K562 (cell line): Measurements from ENCODE around the gene CCR7. TPM values are rescaled to one million over a fixed set of nuclear protein-coding genes. Genes with fewer than 3 reads are reported as not detected.

ENCODE experiments used
- ARNT ChIP-seq, 2 experiments: fragments of 450-650 bp; IDR thresholded peaks; 2 replicates each; pipeline ENCODE4 v1.6.1; 2016; ENCODE audit warnings: mild to moderate bottlenecking in 1 of 2
- CHD4 ChIP-seq: fragments of 200-600 bp; sonication (generic); IDR thresholded peaks from 3 replicates; pipeline ENCODE4 v1.6.1; 2012; ENCODE audit warnings: low read depth, mild to moderate bottlenecking, mixed read lengths, low read length, inconsistent platforms; ENCODE audit not compliant: insufficient read depth, insufficient replicate concordance, poor library complexity, severe bottlenecking
- CXXC5 ChIP-seq: fragments of 250-450 bp; sonication (Bioruptor Pico); IDR thresholded peaks from 2 replicates; pipeline ENCODE4 v1.8.0; 2022; ENCODE audit warnings: inconsistent platforms, mild to moderate bottlenecking, moderate library complexity
- E4F1 ChIP-seq: fragments of 250-450 bp; sonication (Bioruptor Pico); IDR thresholded peaks from 2 replicates; pipeline ENCODE4 v1.5.0; 2021; ENCODE audit warnings: mild to moderate bottlenecking, borderline replicate concordance
- KDM1A ChIP-seq, 2 experiments: fragments of 450-650 bp; IDR thresholded peaks; 2 replicates each; pipeline ENCODE4 v1.6.1; 2016; ENCODE audit warnings: mild to moderate bottlenecking in 2 of 2
- LARP7 ChIP-seq: fragments of 450-650 bp; IDR thresholded peaks from 2 replicates; pipeline ENCODE4 v1.6.1; 2016
- MECOM ChIP-seq: fragments of 250-450 bp; sonication (Bioruptor Pico); IDR thresholded peaks from 2 replicates; pipeline ENCODE4 v1.8.0; 2022; ENCODE audit warnings: inconsistent platforms
- MTF1 ChIP-seq: fragments of 250-450 bp; sonication (Bioruptor Pico); IDR thresholded peaks from 2 replicates; pipeline ENCODE4 v1.9.0; 2021; ENCODE audit warnings: moderate library complexity, mild to moderate bottlenecking, inconsistent platforms, borderline replicate concordance
- NFIC ChIP-seq: fragments of 450-650 bp; IDR thresholded peaks from 2 replicates; pipeline ENCODE4 v1.6.1; 2017; ENCODE audit warnings: mild to moderate bottlenecking, inconsistent platforms
- NFRKB ChIP-seq: fragments of 450-650 bp; IDR thresholded peaks from 2 replicates; pipeline ENCODE4 v1.6.1; 2016; ENCODE audit warnings: low read depth
- NR3C1 ChIP-seq: sonication (generic); formaldehyde crosslinking; IDR thresholded peaks from 2 replicates; pipeline ENCODE4 v1.8.1; 2022; ENCODE audit warnings: missing genetic modification reagents
- PTBP1 ChIP-seq: fragments of 200-400 bp; formaldehyde crosslinking; IDR thresholded peaks from 2 replicates; pipeline ENCODE4 v1.6.1; 2017; ENCODE audit warnings: low read depth, low read length
- RCOR1 ChIP-seq, 2 experiments: IDR thresholded peaks; 2 replicates each; pipeline ENCODE4 v1.6.1; 2012; ENCODE audit warnings: low read depth in 2 of 2, low read length in 2 of 2, borderline replicate concordance in 1 of 2, improper control_type of control experiment in 1 of 2
- SMARCA5 ChIP-seq: fragments of 450-650 bp; IDR thresholded peaks from 2 replicates; pipeline ENCODE4 v1.6.1; 2016
- SNRNP70 ChIP-seq: fragments of 200-400 bp; formaldehyde crosslinking; optimal IDR thresholded peaks from 2 replicates; pipeline ENCODE3; 2017; ENCODE audit warnings: low read depth, low read length
- TAF15 ChIP-seq: fragments of 200-400 bp; formaldehyde crosslinking; IDR thresholded peaks from 2 replicates; pipeline ENCODE4 v1.6.1; 2017; ENCODE audit warnings: mild to moderate bottlenecking, low read depth, low read length, moderate library complexity
- TFAM ChIP-seq: fragments of 250-450 bp; sonication (Bioruptor Pico); conservative IDR thresholded peaks from 2 replicates; pipeline ENCODE4 v1.5.0; 2021; ENCODE audit warnings: mild to moderate bottlenecking, moderate library complexity
- ZBTB5 ChIP-seq: fragments of 450-650 bp; IDR thresholded peaks from 2 replicates; pipeline ENCODE4 v1.6.1; 2017; ENCODE audit warnings: antibody characterized with exemption
- ZNF354B ChIP-seq: fragments of 250-450 bp; sonication (Bioruptor Pico); IDR thresholded peaks from 2 replicates; pipeline ENCODE4 v1.4.0; 2020
- ZNF395 ChIP-seq: fragments of 200-800 bp; sonication (Bioruptor generic); IDR thresholded peaks from 2 replicates; pipeline ENCODE4 v1.6.1; 2017; ENCODE audit warnings: missing genetic modification characterization, missing compliant biosample characterization
- ZNF507 ChIP-seq: conservative IDR thresholded peaks from 2 replicates; pipeline ENCODE4 v1.6.1; 2017; ENCODE audit warnings: missing genetic modification characterization, missing compliant biosample characterization
- polyA plus RNA-seq, 8 experiments: library from polyadenylated mRNA; depleted of rRNA in 4 of 8; stranded (reverse) in 5 of 8; unstranded in 3 of 8; fragments of >200 nt; fragmentation: Nextera tagmentation in 2 of 8; fragmentation: Illumina TruSeq in 1 of 8; extraction: Ambion mirVana in 2 of 8; extraction: Trizol in 1 of 8; gene quantifications; 2 replicates each; pipeline versions ENCODE4 v1.2.1 to v1.2.3, GENCODE V29; 2011 to 2014; ENCODE audit warnings: inconsistent platforms in 1 of 8, missing spikeins in 1 of 8
- total RNA-seq, 7 experiments: library from RNA; depleted of rRNA in 6 of 7; stranded (reverse); fragments of >200 nt in 6 of 7; fragmentation: Illumina TruSeq in 2 of 7; extraction: Trizol in 2 of 7; gene quantifications; 2 replicates each; pipeline versions ENCODE4 v1.2.1 to v1.2.3, GENCODE V29; 2011 to 2021; ENCODE audit warnings: low replicate concordance in 1 of 7

CCR7 gene
- total and polyA plus RNA-seq, 9 of the 15 experiments (the other 6 are each of a cell fraction or from before 2014, with no cell fraction given): 0.14 to 1.4 (median 0.56) TPM

- no peak for TF ChIP-seq ZBTB5
- 0 out of 2 replicates have a peak, but pooled peaks have one; percentile 1 for TF ChIP-seq CXXC5 (CRISPR knock-in tag)
- TF ChIP-seq PTBP1: peak; percentile 78
- 0 out of 2 replicates have a peak, but pooled peaks have one; percentile 47 for TF ChIP-seq ZNF395 (CRISPR knock-in tag)
- peak; percentile 47; the same call in 1 of the 2 replicates for TF ChIP-seq NFRKB
- TF ChIP-seq MTF1 (CRISPR knock-in tag): no peak
- peak in 1 of 2 experiments; percentile 51; a peak in 1 of 4 replicates for TF ChIP-seq ARNT (IDR thresholded peaks at IDR 0.05)
- peak; percentile 87 for TF ChIP-seq ZNF507
- peak; percentile 96 for TF ChIP-seq SMARCA5
- no peak for TF ChIP-seq NR3C1
- no peak for TF ChIP-seq MECOM (CRISPR knock-in tag)
- no peak for TF ChIP-seq NFIC
- TF ChIP-seq ZNF354B (CRISPR knock-in tag): 0 out of 2 replicates have a peak, but pooled peaks have one; percentile 18
- no peak for TF ChIP-seq TAF15
- TF ChIP-seq TFAM (CRISPR knock-in tag): no peak
- TF ChIP-seq LARP7: no peak
- peak in 1 of 2 experiments; percentile 54; a peak in 1 of 4 replicates for TF ChIP-seq KDM1A (IDR thresholded peaks at IDR 0.05)
- no peak for TF ChIP-seq SNRNP70
- TF ChIP-seq CHD4: peak; percentile 68
- TF ChIP-seq RCOR1 (IDR thresholded peaks at IDR 0.05; ENCODE audit: borderline replicate concordance in 1 of 2, low read depth in 2 of 2, low read length in 2 of 2): peak in 1 of 2 experiments; percentile 51; a peak in 2 of 4 replicates
- no peak for TF ChIP-seq E4F1 (CRISPR knock-in tag)
Measured at GRCh38 chr17:40517286-40517662, 48.0 kb downstream of the CCR7 start (continued).
